ENCODE data around the gene SUCO. TPM values are rescaled to one million over a fixed set of nuclear protein-coding genes. Genes with fewer than 3 reads are reported as not detected.

The SUCO gene
- total and polyA plus RNA-seq, 2 of the 4 experiments (the other 2 are of a cell fraction), result 11.4 to 21.5 TPM

DNA sequence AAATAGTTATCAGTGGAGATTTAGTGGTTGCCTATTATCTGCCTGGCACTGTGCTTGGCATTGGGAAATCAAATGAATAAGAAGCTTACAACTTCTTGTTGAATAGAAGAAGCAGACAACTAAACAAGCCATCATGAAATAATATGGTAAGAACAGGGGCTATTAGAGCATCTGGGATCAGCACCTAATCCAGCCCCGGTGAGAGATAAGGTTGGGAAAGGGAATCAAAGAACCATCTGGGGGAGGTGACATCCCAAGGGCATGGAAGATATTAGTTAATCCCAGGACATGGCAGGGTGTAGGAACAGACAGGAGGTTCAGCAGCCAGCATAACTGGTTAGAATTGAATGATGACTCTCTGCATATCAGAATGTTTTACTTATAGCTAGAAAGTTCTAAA, 36.3 kb upstream of the SUCO start:
- no peak overlapping the region for H2AK5ac ChIP-seq (ENCODE audit: low read depth, low read length)
- H3K36me3 ChIP-seq (ENCODE audit: control insufficient read depth, insufficient read depth, low read length), result no peaks in the 10 kb centered on the region
- no peaks in the 10 kb centered on the region for H4K20me1 ChIP-seq (ENCODE audit: insufficient read depth, low read length)
- H3K4me2 ChIP-seq (ENCODE audit: low read depth, low read length), result no peak overlapping the region
- DNase-seq (no peak), ATAC-seq (ENCODE audit: low read depth) (no peak)
- no peak overlapping the region for H2BK20ac ChIP-seq (ENCODE audit: low read depth, low read length)
- no peaks in the 10 kb centered on the region for H3K9me3 ChIP-seq (ENCODE audit: control insufficient read depth, insufficient read depth, low read length)
- no peak overlapping the region for H2BK5ac ChIP-seq (ENCODE audit: low read depth, low read length, poor library complexity, severe bottlenecking)
- CTCF ChIA-PET, result interaction anchor here (1.2 kb wide), 1 partner anchor 223 kb away, joined by 4 read pairs; no protein-coding TSS in a partner anchor
- no peak overlapping the region for H3K9ac ChIP-seq (ENCODE audit: low read depth, low read length)
- POLR2A ChIA-PET (ENCODE audit: unreplicated experiment), result no interaction called here
- no peak overlapping the region for H4K5ac ChIP-seq (ENCODE audit: low read depth, low read length)
- H2AFZ ChIP-seq (replicated peaks; ENCODE audit: low read length, poor library complexity), result no peak overlapping the region
- no peak overlapping the region for H3K18ac ChIP-seq (ENCODE audit: low read depth, low read length)
- H3K4ac ChIP-seq (ENCODE audit: low read depth, low read length), result no peak overlapping the region
- H4K8ac ChIP-seq (ENCODE audit: low read depth in 2 of 2, low read length in 2 of 2), result no peak overlapping the region
- H3K27ac ChIP-seq (ENCODE audit: insufficient read depth, low read length), result no peak overlapping the region
- H2BK15ac ChIP-seq (ENCODE audit: low read depth, low read length), result no peak overlapping the region
- no peak overlapping the region for H3K14ac ChIP-seq (replicated peaks; ENCODE audit: low read depth, low read length)
- H4K91ac ChIP-seq (ENCODE audit: insufficient read depth, low read depth, low read length), result no peak overlapping the region
- 0% methylated on average over 1 of the region's 1 CpG; no CpG with 5 or more reads in 1 of the 2 experiments for WGBS, 2 experiments (ENCODE audit: extremely low coverage in 2 of 2, insufficient read length in 1 of 2)
- no peak overlapping the region for H3K4me3 ChIP-seq (ENCODE audit: insufficient read depth, low read depth, low read length)
- H3K4me1 ChIP-seq (ENCODE audit: control insufficient read depth, insufficient read depth, low read length), result no peaks in the 10 kb centered on the region
- H3K56ac ChIP-seq (ENCODE audit: extremely low read depth, insufficient read depth, low read length), result no peak overlapping the region
- H3K27me3 ChIP-seq (ENCODE audit: control insufficient read depth, insufficient read depth, low read length), result peaks cover 26% of the 10 kb centered on the region
- TF ChIP-seq, protein P1, sequence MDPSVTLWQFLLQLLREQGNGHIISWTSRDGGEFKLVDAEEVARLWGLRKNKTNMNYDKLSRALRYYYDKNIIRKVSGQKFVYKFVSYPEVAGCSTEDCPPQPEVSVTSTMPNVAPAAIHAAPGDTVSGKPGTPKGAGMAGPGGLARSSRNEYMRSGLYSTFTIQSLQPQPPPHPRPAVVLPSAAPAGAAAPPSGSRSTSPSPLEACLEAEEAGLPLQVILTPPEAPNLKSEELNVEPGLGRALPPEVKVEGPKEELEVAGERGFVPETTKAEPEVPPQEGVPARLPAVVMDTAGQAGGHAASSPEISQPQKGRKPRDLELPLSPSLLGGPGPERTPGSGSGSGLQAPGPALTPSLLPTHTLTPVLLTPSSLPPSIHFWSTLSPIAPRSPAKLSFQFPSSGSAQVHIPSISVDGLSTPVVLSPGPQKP (IDR thresholded peaks at IDR 0.05; ENCODE audit: borderline replicate concordance, low read depth, low read length), result no peak
- TF ChIP-seq NFE2L2 (IDR thresholded peaks at IDR 0.05; ENCODE audit: low read depth, low read length), result no peak
- no peak overlapping the region for H2BK120ac ChIP-seq (ENCODE audit: low read depth, low read length)
- in situ Hi-C loops (cut with MboI; ENCODE audit: low sequenced_read_pairs), result no loop called here
- H3K79me1 ChIP-seq (ENCODE audit: low read depth in 1 of 2, low read length in 2 of 2), result no peaks in the 10 kb centered on the region
- intact Hi-C loops (cut with micrococcal nuclease), result no loop called here
- no TSS peak for BruUV-seq (replicated peaks)
- H3K9me1 ChIP-seq (ENCODE audit: insufficient read depth, low read length), result no peaks in the 10 kb centered on the region
- H2AK9ac ChIP-seq (replicated peaks; ENCODE audit: low read depth, low read length, poor library complexity), result no peak overlapping the region
- dilution Hi-C loops (cut with HindIII; ENCODE audit: low sequenced_read_pairs, unreplicated experiment), result no loop called here
- H3K23ac ChIP-seq (ENCODE audit: low read depth, low read length), result no peak overlapping the region

Measured in IMR-90 (cell line).